ENCODE data around the gene R3HDM1.
"Not testable (repeated sequence)": the region's sequence is repeated elsewhere in the genome, so short reads cannot be mapped to it uniquely, and the experiment has no call there.

Gene R3HDM1

DNA sequence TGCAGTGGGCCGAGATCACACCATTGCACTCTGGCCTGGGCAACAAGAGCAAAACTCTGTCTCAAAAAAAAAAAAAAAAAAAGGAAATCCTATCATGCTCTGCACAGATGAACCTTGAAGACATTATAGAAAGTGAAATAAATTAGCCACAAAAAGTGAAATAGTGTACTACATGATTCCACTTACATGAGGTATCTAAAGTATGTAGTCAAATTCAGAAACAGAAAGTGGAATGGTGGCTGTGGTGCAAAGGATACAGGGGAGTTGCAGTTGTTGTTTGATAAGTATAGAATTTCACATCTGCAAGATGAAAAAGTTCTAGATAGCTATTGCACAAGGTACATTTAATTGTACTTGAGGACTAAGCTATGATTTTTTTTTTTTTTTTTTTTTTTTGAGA, 5.5 kb upstream of the R3HDM1 start:
- Histone ChIP-seq H4K20me1 (no peaks in the 10 kb centered on the region), H3K36me3 (peaks cover 0 to 36% (median 14%) of the 10 kb centered on the region in 11 experiments; a peak in 19 of 22 replicates), H3K4me3 (no peak overlapping the region), H3K27me3 (no peaks in the 10 kb centered on the region), H3K4me2 (no peak overlapping the region), H3K4me1 (peaks cover 6 to 16% (median 13%) of the 10 kb centered on the region in 10 experiments; a peak in 19 of 20 replicates), H3K9me3 (replicated peaks in 1 of 11) (peaks cover 0 to 20% (median 14%) of the 10 kb centered on the region in 11 experiments; a peak in 13 of 22 replicates), H3K9ac (no peak overlapping the region), H3K27ac (no peak overlapping the region)
- no peak for TF ChIP-seq Cebpa-rat (IDR thresholded peaks at IDR 0.05)

- H3K27ac ChIP-seq: no peak overlapping the region
- no peak for TF ChIP-seq Cebpa-rat (IDR thresholded peaks at IDR 0.05)
Observed at GRCh38 chr2:135528006-135528405, 3.3 kb upstream of the R3HDM1 start.

GRCh38 chr2:135530313-135531230, 712 bp upstream of the R3HDM1 start, which contains the start of gene ZRANB3:
Gene ZRANB3 (minus strand): TSS chr2:135531218.
- no peak for TF ChIP-seq Cebpa-rat (IDR thresholded peaks at IDR 0.05)
- Histone ChIP-seq H3K4me3 (peak within 1 kb of the TSS; percentile 68 to 90 (median 81)), H3K27me3 (no peaks in the 10 kb centered on the region), H3K9me3 (replicated peaks in 1 of 11) (peaks cover 0 to under 1% (median 0%) of the 10 kb centered on the region in 11 experiments; a peak in 1 of 22 replicates), H4K20me1 (peaks cover 0 to 21% (median 13%) of the 10 kb centered on the region in 11 experiments; a peak in 8 of 22 replicates), H3K9ac (peak within 1 kb of the TSS; percentile 86 to 96 (median 94)), H3K4me2 (peak within 1 kb of the TSS; percentile 81 to 95 (median 88)), H3K36me3 (peaks cover 0 to 27% (median 4%) of the 10 kb centered on the region in 11 experiments; a peak in 9 of 22 replicates), H3K4me1 (peaks cover 20 to 35% (median 32%) of the 10 kb centered on the region in 10 experiments), H3K27ac (peak within 1 kb of the TSS; percentile 54 to 97 (median 96))

More at GRCh38 chr2:135528006-135528405, 3.3 kb upstream of the R3HDM1 start:
- Histone ChIP-seq H3K4me2 (no peak overlapping the region), H3K36me3 (peaks cover 0 to 18% (median 8%) of the 10 kb centered on the region in 11 experiments; a peak in 4 of 22 replicates), H3K9ac (no peak overlapping the region), H3K27me3 (no peaks in the 10 kb centered on the region), H3K9me3 (replicated peaks in 1 of 11) (peaks cover 0 to 7% (median 0%) of the 10 kb centered on the region in 11 experiments; a peak in 2 of 22 replicates), H4K20me1 (peaks cover 0 to 10% (median 3%) of the 10 kb centered on the region in 11 experiments; a peak in 6 of 22 replicates), H3K4me3 (no peak overlapping the region), H3K4me1 (peaks cover 11 to 18% (median 16%) of the 10 kb centered on the region in 10 experiments)

- H4K20me1 ChIP-seq: peaks cover 0 to 34% (median 14%) of the 10 kb centered on the region in 11 experiments; a peak in 9 of 22 replicates
Observed at GRCh38 chr2:135532581-135532980, 1.3 kb downstream of the R3HDM1 start.

GRCh38 chr2:135533545-135533944, 2.3 kb downstream of the R3HDM1 start:
- peak overlapping the region in 5 of 11 experiments; percentile 94 to 96 (median 95); a peak in 7 of 22 replicates for H3K9ac ChIP-seq

More at GRCh38 chr2:135532581-135532980, 1.3 kb downstream of the R3HDM1 start:
- H3K9ac ChIP-seq: peak overlapping the region; percentile 86 to 96 (median 94)
- peaks cover 1 to 19% (median 17%) of the 10 kb centered on the region in 11 experiments; a peak in 20 of 22 replicates for H3K9me3 ChIP-seq (replicated peaks in 1 of 11)
- H3K36me3 ChIP-seq: peaks cover 0 to 41% (median 21%) of the 10 kb centered on the region in 11 experiments; a peak in 19 of 22 replicates
- H3K27ac ChIP-seq: peak overlapping the region in 10 of 11 experiments; percentile 78 to 97 (median 96); a peak in 19 of 22 replicates
- TF ChIP-seq Cebpa-rat (IDR thresholded peaks at IDR 0.05): no peak
- H3K27me3 ChIP-seq: no peaks in the 10 kb centered on the region
- peaks cover 20 to 35% (median 32%) of the 10 kb centered on the region in 10 experiments for H3K4me1 ChIP-seq
- peak overlapping the region; percentile 68 to 90 (median 81) for H3K4me3 ChIP-seq
- H3K4me2 ChIP-seq: peak overlapping the region; percentile 79 to 95 (median 84)

GRCh38 chr2:135546436-135546835, 15.2 kb downstream of the R3HDM1 start:
- TF ChIP-seq Cebpa-rat (IDR thresholded peaks at IDR 0.05): no peak
- peaks cover 0 to 5% (median 0%) of the 10 kb centered on the region in 10 experiments; a peak in 2 of 20 replicates for H3K4me1 ChIP-seq
- peaks cover 0 to 35% (median 4%) of the 10 kb centered on the region in 11 experiments; a peak in 6 of 22 replicates for H4K20me1 ChIP-seq
- no peaks in the 10 kb centered on the region for H3K27me3 ChIP-seq
- H3K27ac ChIP-seq: no peak overlapping the region
- H3K9me3 ChIP-seq (replicated peaks in 1 of 11): peaks cover 0 to 21% (median 9%) of the 10 kb centered on the region in 11 experiments; a peak in 16 of 22 replicates
- H3K4me2 ChIP-seq: no peak overlapping the region
- no peak overlapping the region for H3K9ac ChIP-seq
- H3K36me3 ChIP-seq: peaks cover 3 to 81% (median 21%) of the 10 kb centered on the region in 11 experiments; a peak in 18 of 22 replicates
- no peak overlapping the region for H3K4me3 ChIP-seq

More at GRCh38 chr2:135533545-135533944, 2.3 kb downstream of the R3HDM1 start:
- peaks cover 20 to 35% (median 32%) of the 10 kb centered on the region in 10 experiments for H3K4me1 ChIP-seq
- H3K27ac ChIP-seq: peak overlapping the region in 3 of 11 experiments; percentile 95 to 96 (median 96); a peak in 1 of 22 replicates
- peak overlapping the region; percentile 79 to 95 (median 84) for H3K4me2 ChIP-seq
- H3K9me3 ChIP-seq (replicated peaks in 1 of 11): peaks cover 6 to 27% (median 23%) of the 10 kb centered on the region in 11 experiments; a peak in 20 of 22 replicates
- not testable (repeated sequence) for H3K27me3 ChIP-seq
- peaks cover 0 to 34% (median 14%) of the 10 kb centered on the region in 11 experiments; a peak in 9 of 22 replicates for H4K20me1 ChIP-seq
- H3K4me3 ChIP-seq: peak overlapping the region in 5 of 10 experiments; percentile 71 to 90 (median 80); a peak in 9 of 20 replicates
- peaks cover 0 to 50% (median 31%) of the 10 kb centered on the region in 11 experiments; a peak in 19 of 22 replicates for H3K36me3 ChIP-seq

DNA sequence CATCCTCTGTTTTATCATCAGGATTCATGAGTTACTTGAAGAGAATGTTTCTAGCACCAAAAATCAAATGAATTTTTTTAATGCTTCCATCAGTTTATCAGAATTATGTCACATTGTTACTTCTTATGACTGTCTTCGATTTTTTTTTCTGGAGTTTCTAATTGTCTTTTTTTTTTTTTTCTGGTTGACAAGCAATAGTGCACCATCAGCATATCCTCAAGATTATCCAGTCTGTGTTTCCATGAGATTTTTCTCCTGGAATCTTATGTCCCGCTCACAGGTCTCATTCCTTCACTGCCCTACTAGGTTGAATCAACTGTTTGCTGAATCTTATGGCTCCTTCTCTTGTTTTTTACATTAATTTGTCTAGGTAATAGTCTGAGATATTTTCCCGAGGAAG, 16.0 kb downstream of the R3HDM1 start:
- peaks cover 0 to 35% (median 4%) of the 10 kb centered on the region in 11 experiments; a peak in 7 of 22 replicates for H4K20me1 ChIP-seq
- H3K4me2 ChIP-seq: no peak overlapping the region
- TF ChIP-seq Cebpa-rat (IDR thresholded peaks at IDR 0.05): no peak
- peaks cover 0 to 20% (median 8%) of the 10 kb centered on the region in 11 experiments; a peak in 15 of 22 replicates for H3K9me3 ChIP-seq (replicated peaks in 1 of 11)
- H3K27me3 ChIP-seq: no peaks in the 10 kb centered on the region
- no peak overlapping the region for H3K4me3 ChIP-seq
- H3K4me1 ChIP-seq: peaks cover 0 to 5% (median 0%) of the 10 kb centered on the region in 10 experiments; a peak in 2 of 20 replicates
- H3K36me3 ChIP-seq: peaks cover 3 to 76% (median 23%) of the 10 kb centered on the region in 11 experiments; a peak in 20 of 22 replicates
- H3K9ac ChIP-seq: no peak overlapping the region
- no peak overlapping the region for H3K27ac ChIP-seq

GRCh38 chr2:135551356-135551755, 20.1 kb downstream of the R3HDM1 start:
- peaks cover 0 to 32% (median 23%) of the 10 kb centered on the region in 11 experiments; a peak in 14 of 22 replicates for H3K9me3 ChIP-seq (replicated peaks in 1 of 11)
- no peak overlapping the region for H3K4me2 ChIP-seq
- H3K9ac ChIP-seq: no peak overlapping the region
- H3K4me3 ChIP-seq: no peak overlapping the region
- no peak; a peak in 1 of 22 replicates for TF ChIP-seq Cebpa-rat (IDR thresholded peaks at IDR 0.05)
- H3K27me3 ChIP-seq: no peaks in the 10 kb centered on the region
- H4K20me1 ChIP-seq: peaks cover 0 to 40% (median 0%) of the 10 kb centered on the region in 11 experiments; a peak in 8 of 22 replicates
- H3K4me1 ChIP-seq: peaks cover 0 to 14% (median 0%) of the 10 kb centered on the region in 10 experiments; a peak in 7 of 20 replicates
- H3K27ac ChIP-seq: no peak overlapping the region
- peaks cover 8 to 85% (median 48%) of the 10 kb centered on the region in 11 experiments for H3K36me3 ChIP-seq
